Aorta (tissue), 5 donors: ENCODE measurements around the gene EFEMP2. TPM values are rescaled to one million over a fixed set of nuclear protein-coding genes. Genes with fewer than 3 reads are reported as not detected.

Experiments
- ATAC-seq: fragments of 200-7000 bp; cut with Tn5 transposase; one replicate; pipeline ENCODE4 v1.9.1; 2022; ENCODE audit warnings: moderate library complexity; ENCODE audit not compliant: low FRiP score
- DNase-seq, 2 donors: peaks; one replicate each; pipeline ENCODE4 v3.0.0-alpha.2; 2020
- H3K27ac ChIP-seq, 2 donors: one replicate each; pipeline ENCODE4 v1.5.1; 2013; ENCODE audit warnings: low read length in 2 of 2, mild to moderate bottlenecking in 2 of 2, moderate library complexity in 2 of 2, control low read depth in 1 of 2, inconsistent platforms in 1 of 2, low read depth in 1 of 2
- H3K27me3 ChIP-seq, 2 donors: one replicate each; pipeline ENCODE4 v1.6.1; 2013; ENCODE audit warnings: control low read depth in 1 of 2, low read length in 1 of 2, mild to moderate bottlenecking in 1 of 2, moderate library complexity in 1 of 2; ENCODE audit not compliant: insufficient read depth in 2 of 2, control insufficient read depth in 1 of 2
- H3K36me3 ChIP-seq, 2 donors: one replicate each; pipeline ENCODE4 v1.6.1; 2013; ENCODE audit warnings: control low read depth in 1 of 2, low read length in 1 of 2, mild to moderate bottlenecking in 1 of 2; ENCODE audit not compliant: insufficient read depth in 2 of 2, control insufficient read depth in 1 of 2
- H3K4me1 ChIP-seq, 2 donors: one replicate each; pipeline ENCODE4 v1.6.1; 2013; ENCODE audit warnings: low read length in 2 of 2, control low read depth in 1 of 2, mild to moderate bottlenecking in 1 of 2, moderate library complexity in 1 of 2; ENCODE audit not compliant: insufficient read depth in 2 of 2, control insufficient read depth in 1 of 2
- H3K4me3 ChIP-seq, 2 donors: one replicate each; pipeline ENCODE4 v1.5.1; 2013; ENCODE audit warnings: low read length in 2 of 2, control low read depth in 1 of 2, mild to moderate bottlenecking in 1 of 2
- H3K9me3 ChIP-seq: one replicate; pipeline ENCODE4 v1.6.1; 2013; ENCODE audit warnings: mild to moderate bottlenecking, low read length; ENCODE audit not compliant: control insufficient read depth
- WGBS, 2 donors: extraction: QIAGEN DNeasy Blood & Tissue Kit; methylation state at CpG; one replicate each; pipeline ENCODE4 v1.1.7; 2013; 5-methylcytosine and 5-hydroxymethylcytosine counted together
- intact Hi-C, 2 donors: fragments of 100-400 bp; cut with DNase I; formaldehyde crosslinking; loops; one replicate each; pipeline versions ENCODE4 v1.14.2 to v1.15.0; 2022
- polyA plus RNA-seq, 2 donors: library from polyadenylated mRNA; stranded (reverse); fragments of 200-250 nt; gene quantifications; one replicate each; pipeline ENCODE4 v1.2.3, GENCODE V29; 2013
- total RNA-seq, 2 donors: library from RNA; stranded (reverse); fragmentation: NEBNext Ultra II Directional; extraction: Animal tissue kit (Norgen Biotek cat#: 25700); gene quantifications; one replicate each; pipeline ENCODE4 v1.2.1, GENCODE V29; 2021
- donor health status: healthy with polysubstance abuse.
- donor health status: Bipolar disorder and iron deficiency.
- donor health status: DM: no; HTN: no; CAD: no.
- donor health status: DM: no; HTN: no; CAD: no.
- donor health status: DM: yes; HTN: yes; CAD: no.

EFEMP2 gene
- total and polyA plus RNA-seq, 4 donors, result 136 to 224 (median 162) TPM

GRCh38 chr11:65855927-65856363, 16.7 kb downstream of the EFEMP2 start:
- H3K27ac ChIP-seq, result no peak overlapping the region
- intact Hi-C loops, result no loop called here

DNA sequence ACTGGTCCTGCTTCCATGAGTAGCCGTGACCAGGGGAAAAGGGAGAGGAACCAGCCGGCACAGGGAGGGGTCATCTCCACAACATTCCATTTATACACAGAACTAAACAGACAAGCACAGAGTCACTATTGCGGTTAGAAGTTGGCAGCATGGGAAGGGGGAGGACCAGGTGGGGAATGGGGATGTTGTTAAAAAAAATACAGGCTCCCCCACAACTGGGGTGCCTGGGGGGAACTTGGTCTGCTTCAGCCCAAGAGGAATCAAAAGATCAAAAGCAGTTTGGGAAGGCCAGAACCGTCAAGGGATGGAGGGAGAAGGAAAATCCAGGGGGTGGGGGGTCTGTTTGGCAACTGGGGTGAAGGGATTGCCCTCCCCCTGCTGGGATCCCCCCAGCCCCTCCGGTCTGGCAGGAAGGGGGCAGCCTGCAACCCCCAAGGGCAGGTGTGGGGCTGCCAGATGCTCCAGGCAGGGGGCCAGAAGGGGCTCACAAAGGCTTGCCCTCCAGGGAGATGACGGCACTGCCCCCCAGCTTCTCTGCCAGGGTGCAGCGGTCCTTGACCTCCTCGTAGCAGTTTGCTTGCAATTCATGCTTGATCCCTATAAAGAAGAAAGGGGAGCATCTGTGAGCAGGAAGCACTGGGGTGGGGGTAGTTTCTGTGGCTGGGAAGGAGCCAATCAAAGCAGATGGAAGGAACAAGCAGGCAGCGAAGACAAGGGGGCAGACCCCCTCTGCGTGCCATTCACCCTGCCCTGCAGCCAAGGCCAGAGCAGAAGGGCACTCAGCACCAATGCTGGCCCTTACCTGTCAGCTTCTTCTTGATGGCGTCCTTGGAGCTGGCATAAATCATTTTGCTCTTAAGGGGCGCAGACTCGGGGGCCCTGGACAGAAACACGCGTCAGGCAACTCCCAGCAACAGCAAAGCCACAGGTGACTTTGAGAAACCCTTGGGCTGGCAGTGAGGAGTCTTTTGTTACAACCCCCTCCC, 17.5 kb downstream of the EFEMP2 start:
- ATAC-seq, result no peak
- Histone ChIP-seq H3K9me3 (no peaks in the 10 kb centered on the region), H3K27me3 (no peaks in the 10 kb centered on the region), H3K36me3 (peaks cover 3 to 9% of the 10 kb centered on the region in 2 donors), H3K4me1 (no peaks in the 10 kb centered on the region), H3K4me3 (no peak overlapping the region), H3K27ac (no peak overlapping the region)
- DNase-seq, result peak in 1 of 2 donors; percentile 72
- 63 to 66% methylated on average over 15 of the region's 15 CpGs for WGBS, 2 donors
- intact Hi-C loops, result no loop called here

More at GRCh38 chr11:65855927-65856363, 16.7 kb downstream of the EFEMP2 start:
- H3K4me3 ChIP-seq, result no peak overlapping the region
- no peaks in the 10 kb centered on the region for H3K9me3 ChIP-seq
- no peak for ATAC-seq
- no peaks in the 10 kb centered on the region for H3K4me1 ChIP-seq
- no peaks in the 10 kb centered on the region for H3K27me3 ChIP-seq
- peaks cover 3 to 9% of the 10 kb centered on the region in 2 donors for H3K36me3 ChIP-seq
- peak in 1 of 2 donors; percentile 39 for DNase-seq
- WGBS, 2 donors, result 77 to 78% methylated on average over 15 of the region's 15 CpGs

- intact Hi-C loops, result no loop called here
- no peak overlapping the region for H3K27ac ChIP-seq
- H3K27me3 ChIP-seq, result no peaks in the 10 kb centered on the region
- ATAC-seq, result no peak
- 88 to 90% methylated on average over 4 of the region's 4 CpGs for WGBS, 2 donors
- peak in 1 of 2 donors; percentile 55 for DNase-seq
- H3K4me1 ChIP-seq, result no peaks in the 10 kb centered on the region
- peaks cover 3 to 9% of the 10 kb centered on the region in 2 donors for H3K36me3 ChIP-seq
- no peaks in the 10 kb centered on the region for H3K9me3 ChIP-seq
- no peak overlapping the region for H3K4me3 ChIP-seq
Measured at GRCh38 chr11:65854161-65854592, 18.4 kb downstream of the EFEMP2 start.

DNA sequence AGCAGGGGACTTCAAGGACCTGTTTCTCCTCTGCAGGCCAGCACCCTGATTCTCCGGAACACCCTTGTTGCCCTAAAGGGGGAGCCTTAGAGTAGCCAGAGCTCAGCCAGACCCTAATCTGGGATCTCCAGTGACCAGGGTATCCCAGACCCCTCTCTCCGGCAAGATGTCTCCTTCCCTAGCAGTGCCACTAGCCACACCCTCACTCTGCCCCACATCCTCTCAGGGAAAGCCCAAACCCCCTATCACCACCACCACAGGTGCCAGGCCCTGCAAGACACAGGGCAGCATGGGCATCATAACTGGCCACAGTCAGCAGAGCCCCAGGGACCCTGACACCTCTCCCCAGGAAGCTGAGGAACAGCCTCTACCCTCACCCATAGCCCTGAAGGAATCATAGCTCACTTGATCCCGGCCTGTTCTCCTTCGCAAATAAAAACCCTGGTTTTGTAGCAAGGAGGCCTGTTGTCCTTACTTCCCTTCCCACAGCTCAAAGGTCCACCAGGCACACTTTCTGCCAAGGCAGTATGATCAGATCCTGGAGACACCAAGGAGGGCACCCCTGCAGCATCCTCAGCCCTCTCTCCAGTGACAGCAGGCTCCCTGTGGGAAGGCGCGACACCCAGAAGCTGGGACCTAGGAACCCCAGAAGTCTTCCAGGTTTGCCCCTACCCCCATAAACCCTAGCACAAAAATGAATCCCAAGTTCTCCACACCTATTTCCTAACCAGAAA, 19.2 kb downstream of the EFEMP2 start:
- Histone ChIP-seq H3K9me3 (no peaks in the 10 kb centered on the region), H3K36me3 (peaks cover 3 to 9% of the 10 kb centered on the region in 2 donors), H3K27me3 (no peaks in the 10 kb centered on the region), H3K27ac (no peak overlapping the region), H3K4me3 (no peak overlapping the region), H3K4me1 (no peaks in the 10 kb centered on the region)
- 85 to 88% methylated on average over 6 of the region's 6 CpGs for WGBS, 2 donors
- DNase-seq (peak in 1 of 2 donors; percentile 68), ATAC-seq (no peak)
- intact Hi-C loops, result no loop called here

DNA sequence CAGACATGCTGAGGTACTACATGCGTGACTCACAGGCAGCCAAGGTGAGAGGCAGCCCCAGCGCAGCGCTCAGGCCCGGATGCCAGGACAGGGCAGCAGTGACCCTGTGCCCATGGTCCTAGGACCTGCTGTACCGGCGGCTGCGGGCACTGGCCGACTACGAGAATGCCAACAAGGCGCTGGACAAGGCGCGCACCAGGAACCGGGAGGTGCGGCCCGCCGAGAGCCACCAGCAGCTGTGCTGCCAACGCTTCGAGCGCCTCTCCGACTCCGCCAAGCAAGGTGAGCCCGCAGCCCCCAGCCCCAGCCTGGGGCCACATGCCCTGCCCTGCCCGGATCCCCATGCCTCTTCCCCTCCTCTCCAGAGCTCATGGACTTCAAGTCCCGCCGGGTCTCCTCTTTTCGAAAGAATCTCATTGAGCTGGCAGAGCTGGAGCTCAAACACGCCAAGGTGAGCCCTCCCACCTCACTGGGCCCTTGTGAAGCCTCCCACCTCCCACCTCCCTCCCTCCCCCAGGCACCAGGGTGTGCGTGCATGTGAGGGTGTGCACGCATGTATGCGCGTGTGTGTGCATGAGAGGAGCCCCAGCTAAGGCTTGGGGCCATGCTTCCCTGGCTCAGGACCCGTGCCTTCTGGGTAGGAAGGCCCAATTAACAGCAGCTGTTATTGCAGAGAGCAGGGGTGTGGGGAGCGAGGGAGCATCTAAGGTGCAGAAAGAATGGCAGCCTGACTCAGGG, 19.9 kb downstream of the EFEMP2 start:
- Histone ChIP-seq H3K36me3 (peaks cover 3 to 9% of the 10 kb centered on the region in 2 donors), H3K27ac (no peak overlapping the region), H3K4me1 (no peaks in the 10 kb centered on the region), H3K4me3 (no peak overlapping the region), H3K27me3 (no peaks in the 10 kb centered on the region), H3K9me3 (no peaks in the 10 kb centered on the region)
- 92 to 93% methylated on average over 24 to 33 of the region's 33 CpGs for WGBS, 2 donors
- intact Hi-C loops, result no loop called here
- DNase-seq (peak in 1 of 2 donors; percentile 77), ATAC-seq (no peak)

DNA sequence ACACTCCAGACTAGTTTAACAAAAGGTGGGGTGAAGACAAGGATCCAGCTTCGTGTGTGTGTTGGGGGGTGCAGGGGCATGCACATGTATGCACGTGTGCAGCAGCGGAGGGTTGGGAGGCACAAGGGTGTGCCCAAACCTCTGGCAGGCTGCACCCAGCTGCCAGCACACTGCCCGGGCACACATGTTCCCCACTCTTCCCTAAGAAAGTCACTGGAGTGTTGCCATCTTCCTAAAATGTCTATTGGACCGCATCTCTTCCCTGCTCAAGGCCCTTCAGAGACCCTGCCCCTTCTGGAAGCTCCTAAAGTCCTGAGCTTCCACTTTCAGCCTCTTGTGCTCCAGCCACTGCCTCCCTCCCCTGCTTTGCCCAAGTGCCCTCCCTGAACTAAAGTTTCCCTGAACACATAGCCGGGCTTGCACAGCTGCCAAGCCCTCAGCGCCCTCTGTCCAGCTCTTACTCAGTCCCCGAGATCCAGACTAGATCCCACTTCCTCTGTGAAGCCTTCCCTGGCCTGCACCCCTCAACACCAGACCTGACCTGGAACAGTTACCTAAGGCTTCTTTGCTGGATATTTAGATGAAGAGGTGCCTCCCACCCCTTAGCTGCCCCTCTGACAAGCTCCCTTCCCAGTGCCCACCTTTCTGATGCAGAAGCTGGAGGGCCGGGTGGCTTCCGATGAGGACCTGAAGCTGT, 20.6 kb downstream of the EFEMP2 start:
- ATAC-seq (no peak), DNase-seq (peak in 1 of 2 donors; percentile 59)
- Histone ChIP-seq H3K27ac (no peak overlapping the region), H3K9me3 (no peaks in the 10 kb centered on the region), H3K4me3 (no peak overlapping the region), H3K36me3 (peaks cover 3 to 9% of the 10 kb centered on the region in 2 donors), H3K4me1 (no peaks in the 10 kb centered on the region), H3K27me3 (no peaks in the 10 kb centered on the region)
- WGBS, 2 donors, result 85 to 89% methylated on average over 10 of the region's 10 CpGs
- intact Hi-C loops, result no loop called here

- WGBS, 2 donors, result 85 to 89% methylated on average over 14 of the region's 14 CpGs
- Histone ChIP-seq H3K27ac (no peak overlapping the region), H3K4me1 (no peaks in the 10 kb centered on the region), H3K27me3 (no peaks in the 10 kb centered on the region), H3K4me3 (no peak overlapping the region), H3K36me3 (peaks cover 3 to 9% of the 10 kb centered on the region in 2 donors), H3K9me3 (no peaks in the 10 kb centered on the region)
- peak in 1 of 2 donors; percentile 56 for DNase-seq
- intact Hi-C loops, result no loop called here
- no peak for ATAC-seq
Measured at GRCh38 chr11:65851083-65851579, 21.5 kb downstream of the EFEMP2 start.
